PC-3 (cell line): Measurements from ENCODE around the gene H2BK1. TPM values are rescaled to one million over a fixed set of nuclear protein-coding genes. Genes with fewer than 3 reads are reported as not detected.
A peak's percentile ranks its signal among the peaks of the same experiment; 100 is the strongest.

Experiments used
- ATAC-seq: fragments of 200-7000 bp; cut with Tn5 transposase; 2 replicates; pipeline ENCODE4 v1.9.1; 2020; ENCODE audit warnings: mild to moderate bottlenecking, moderate library complexity
- BruUV-seq: library from RNA; stranded (reverse); fragments of 400-500 nt; replicated peaks from 2 replicates; lab custom pipeline; 2021; lab: Mats Ljungman, UMichigan
- CTCF ChIA-PET: fragments of 300-600 bp; sonication (Branson Sonifier 250); formaldehyde crosslinking; loops from one replicate; lab custom pipeline; 2022; ENCODE audit warnings: antibody characterized with exemption; lab: Charles Lee
- POLR2A ChIA-PET: fragments of 300-600 bp; sonication (Branson Sonifier 250); formaldehyde crosslinking; loops from one replicate; lab custom pipeline; 2022; ENCODE audit warnings: antibody characterized with exemption; ENCODE audit not compliant: unreplicated experiment; lab: Charles Lee
- DNase-seq: peaks from one replicate; pipeline ENCODE4 v3.0.0-alpha.2; 2015
- H2AFZ ChIP-seq: fragments of 300-600 bp; sonication (generic); 2 replicates; pipeline ENCODE4 v1.6.0; 2016; ENCODE audit warnings: antibody characterized with exemption, low read length
- H3F3A ChIP-seq: fragments of 300-600 bp; sonication (generic); one replicate; pipeline ENCODE4 v1.6.0; 2017; ENCODE audit warnings: antibody characterized with exemption, low read length, control low read depth, mild to moderate bottlenecking; ENCODE audit not compliant: unreplicated experiment
- H3K27ac ChIP-seq: fragments of 300-600 bp; sonication (generic); 2 replicates; pipeline ENCODE4 v1.5.1; 2016; ENCODE audit warnings: mild to moderate bottlenecking, low read length
- H3K27me3 ChIP-seq: fragments of 300-600 bp; sonication (generic); 2 replicates; pipeline ENCODE4 v1.6.1; 2016; ENCODE audit warnings: low read length, mixed read lengths
- H3K36me3 ChIP-seq: fragments of 300-600 bp; sonication (generic); 2 replicates; pipeline ENCODE4 v1.6.1; 2016; ENCODE audit warnings: low read depth, mixed run types, low read length, mixed read lengths
- H3K4me1 ChIP-seq: fragments of 300-600 bp; sonication (generic); 2 replicates; pipeline ENCODE4 v1.5.1; 2016; ENCODE audit warnings: low read length; ENCODE audit not compliant: insufficient read depth
- H3K4me2 ChIP-seq: fragments of 300-600 bp; sonication (generic); 2 replicates; pipeline ENCODE4 v1.6.0; 2016; ENCODE audit warnings: low read length
- H3K4me3 ChIP-seq: fragments of 300-600 bp; sonication (generic); 2 replicates; pipeline ENCODE4 v1.5.1; 2016; ENCODE audit warnings: mild to moderate bottlenecking, low read length, mixed read lengths
- H3K79me2 ChIP-seq: fragments of 300-600 bp; sonication (generic); 2 replicates; pipeline ENCODE4 v1.6.1; 2017; ENCODE audit warnings: low read length, mixed read lengths
- H3K9ac ChIP-seq: fragments of 300-600 bp; sonication (generic); 2 replicates; pipeline ENCODE4 v1.6.0; 2016; ENCODE audit warnings: mild to moderate bottlenecking, low read length
- H3K9me2 ChIP-seq: fragments of 300-600 bp; sonication (generic); replicated peaks from 2 replicates; pipeline ENCODE4 v1.6.1; 2016; ENCODE audit warnings: mixed run types, low read length, mixed read lengths
- H3K9me3 ChIP-seq: fragments of 300-600 bp; sonication (generic); 2 replicates; pipeline ENCODE4 v1.6.1; 2016; ENCODE audit warnings: low read length, mixed read lengths
- H4K20me1 ChIP-seq: fragments of 300-600 bp; sonication (generic); 2 replicates; pipeline ENCODE4 v1.6.1; 2016; ENCODE audit warnings: low read length, mixed read lengths
- CTCF ChIP-seq: fragments of 300-600 bp; sonication (generic); conservative IDR thresholded peaks from 2 replicates; pipeline ENCODE4 v1.5.1; 2017; ENCODE audit warnings: antibody characterized with exemption, low read depth, mild to moderate bottlenecking, low read length
- EZH2 ChIP-seq: fragments of 300-600 bp; sonication (generic); IDR thresholded peaks from one replicate; pipeline ENCODE4 v1.6.1; 2017; ENCODE audit warnings: antibody characterized with exemption, mild to moderate bottlenecking, low read length; ENCODE audit not compliant: unreplicated experiment
- EZH2phosphoT487 ChIP-seq: fragments of 300-600 bp; sonication (generic); IDR thresholded peaks from 2 replicates; pipeline ENCODE4 v1.6.1; 2018; ENCODE audit warnings: mild to moderate bottlenecking, antibody characterized with exemption, low read length, borderline replicate concordance
- intact Hi-C: fragments of 100-400 bp; cut with micrococcal nuclease; formaldehyde crosslinking; loops from 2 replicates; pipeline ENCODE4 v1.9.0; 2023
- total RNA-seq: library from RNA; depleted of rRNA; stranded (reverse); fragments of >200 nt; gene quantifications from 2 replicates; pipeline ENCODE4 v1.2.3, GENCODE V29; 2014

The H2BK1 gene
- total RNA-seq, 1 experiment from 2014 or later: not detected

DNA sequence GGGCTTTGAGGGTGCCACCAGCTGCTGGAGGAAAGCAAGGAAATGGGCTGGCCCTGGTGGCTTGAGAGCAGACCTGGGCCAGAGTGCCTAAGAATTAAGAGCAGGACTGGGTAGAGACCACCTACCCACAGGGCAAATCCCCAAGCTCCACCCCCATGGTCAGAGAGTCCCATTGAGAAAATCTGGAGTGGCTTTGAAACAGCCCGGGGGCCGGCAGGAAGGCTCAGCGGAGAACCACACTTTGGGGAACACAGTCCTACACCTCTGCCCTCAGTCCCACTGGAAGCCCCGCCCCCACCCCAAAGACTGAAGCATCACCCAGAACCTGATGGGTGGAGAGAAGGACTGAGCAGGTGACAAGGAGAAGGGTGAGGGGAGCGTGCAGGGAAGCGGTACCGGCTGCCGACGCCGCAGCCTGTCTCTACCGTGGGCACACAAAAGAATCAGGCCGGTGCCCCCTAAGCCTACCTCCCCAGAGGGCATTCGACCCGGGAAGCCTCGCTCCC is 34.6 kb upstream of the H2BK1 start:
- DNase-seq (no peak), ATAC-seq (no peak)
- ChIA-PET POLR2A (no interaction called here), CTCF (no interaction called here)
- TF ChIP-seq EZH2 (no peak), EZH2phosphoT487 (no peak), CTCF (no peak)
- Histone ChIP-seq H3K4me3 (peak overlapping the region; percentile 30; the same call in 1 of the 2 replicates), H3K9me2 (no peaks in the 10 kb centered on the region), H3K79me2 (no peaks in the 10 kb centered on the region), H3K36me3 (no peaks in the 10 kb centered on the region), H4K20me1 (no peaks in the 10 kb centered on the region), H3K27ac (no peak overlapping the region), H3F3A (no peaks in the 10 kb centered on the region), H3K4me1 (peaks cover 4% of the 10 kb centered on the region), H3K4me2 (peak overlapping the region; percentile 51), H3K9me3 (no peaks in the 10 kb centered on the region), H3K27me3 (no peaks in the 10 kb centered on the region), H2AFZ (peak overlapping the region; percentile 55; the same call in 1 of the 2 replicates), H3K9ac (no peak overlapping the region)
- BruUV-seq: no TSS peak
- intact Hi-C loops: loop anchor here (5.0 kb wide), 1 partner anchor 57 kb away; no protein-coding TSS in a partner anchor

DNA sequence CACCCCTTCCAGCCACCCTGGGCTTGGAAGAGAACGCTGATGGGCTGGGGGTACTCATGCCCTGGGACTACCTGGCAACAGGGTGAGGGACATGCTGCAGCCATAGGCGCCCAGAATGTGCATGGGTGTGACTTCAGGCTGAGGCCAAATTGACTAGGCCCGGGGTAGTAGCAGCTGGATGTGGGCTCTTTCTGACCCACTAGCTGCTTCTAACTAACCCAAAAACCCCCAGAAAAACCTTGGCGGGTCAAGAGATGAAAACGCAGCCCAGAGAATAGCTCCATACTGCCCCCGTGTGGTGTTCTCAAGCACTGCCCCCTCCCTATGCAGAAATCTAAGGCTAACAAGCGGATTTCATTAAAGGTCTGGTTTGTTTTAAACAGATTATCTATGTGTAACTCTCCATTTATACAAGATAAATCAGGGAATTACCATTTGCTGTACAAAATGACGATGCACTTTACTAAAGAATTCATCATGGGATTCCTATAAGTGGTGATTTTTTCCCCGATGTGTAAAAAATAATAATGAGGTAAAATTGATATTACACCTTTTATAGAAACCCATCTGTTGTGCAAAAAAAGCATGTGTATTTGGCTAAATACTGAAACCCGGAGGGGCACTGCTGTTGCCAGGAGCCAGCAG is 34.0 kb upstream of the H2BK1 start:
- H3K4me3 ChIP-seq: no peak overlapping the region
- no peak overlapping the region for H3K27ac ChIP-seq
- no peaks in the 10 kb centered on the region for H3K36me3 ChIP-seq
- no peak overlapping the region for H2AFZ ChIP-seq
- no peak overlapping the region for H3K4me2 ChIP-seq
- H4K20me1 ChIP-seq: no peaks in the 10 kb centered on the region
- no peaks in the 10 kb centered on the region for H3F3A ChIP-seq
- CTCF ChIA-PET: interaction anchor here (0.6 to 0.8 kb wide), 2 partner anchors 17 to 66 kb away, joined by 4 to 10 read pairs; partner anchors contain the start of gene ABCF2
- DNase-seq: peak; percentile 41
- intact Hi-C loops: no loop called here
- ATAC-seq: no peak
- POLR2A ChIA-PET: no interaction called here
- H3K9ac ChIP-seq: no peak overlapping the region
- H3K9me2 ChIP-seq: no peaks in the 10 kb centered on the region
- BruUV-seq: no TSS peak
- H3K4me1 ChIP-seq: peaks cover 4% of the 10 kb centered on the region
- TF ChIP-seq CTCF (peak; percentile 86), EZH2phosphoT487 (no peak)
- H3K79me2 ChIP-seq: no peaks in the 10 kb centered on the region
- no peaks in the 10 kb centered on the region for H3K9me3 ChIP-seq
- H3K27me3 ChIP-seq: no peaks in the 10 kb centered on the region
